Activated naive CD4-positive, alpha-beta T cell treated with Interleukin-2 at 50 U/mL for 16 hours (primary cell): ENCODE data around the gene CASP7.

ENCODE experiments used
- DNase-seq: peaks from one replicate; pipeline ENCODE4 v3.0.0-alpha.2; 2020

The CASP7 gene

DNA sequence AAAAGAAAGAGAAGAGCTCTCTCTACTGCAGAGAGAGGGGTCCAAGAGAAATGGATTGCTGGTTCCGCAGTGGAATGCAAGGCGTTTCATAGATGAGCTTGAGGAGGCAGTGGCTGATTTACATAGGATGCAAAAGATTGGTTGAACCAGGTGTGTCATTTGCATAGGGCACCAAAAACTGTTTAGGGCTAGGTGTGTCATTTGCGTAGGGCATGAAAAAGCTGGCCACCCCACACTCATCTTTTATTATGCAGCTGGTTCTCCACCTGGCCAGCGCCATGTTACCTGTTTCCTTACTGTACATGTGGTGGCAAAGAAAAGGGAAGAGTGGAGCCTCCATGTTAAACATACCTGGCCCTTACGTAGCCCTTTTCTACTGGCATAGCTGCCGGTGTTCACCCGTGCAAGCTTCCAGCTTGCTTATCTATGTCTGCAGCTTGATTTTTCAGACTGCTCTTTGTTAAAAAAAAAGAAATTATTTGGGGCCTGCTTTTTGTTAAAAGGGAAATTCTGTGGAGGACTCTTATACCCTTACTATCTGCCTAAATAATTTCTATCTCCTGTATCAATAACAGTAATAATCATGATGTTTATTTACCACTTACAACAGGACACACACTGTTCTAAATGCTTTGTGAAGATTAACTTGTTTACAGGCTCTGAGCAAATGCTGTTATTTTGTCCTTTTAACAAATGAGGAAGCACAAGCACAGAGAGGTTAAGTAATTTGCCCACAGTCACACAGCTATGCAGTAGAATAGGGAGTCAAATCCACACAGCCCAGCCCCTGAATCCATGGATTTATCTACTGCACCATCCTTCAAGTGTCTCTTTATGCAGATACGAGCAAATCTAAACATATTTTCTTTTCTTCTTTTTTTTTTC lies 33.3 kb downstream of the CASP7 start:
- DNase-seq = no peak

DNA sequence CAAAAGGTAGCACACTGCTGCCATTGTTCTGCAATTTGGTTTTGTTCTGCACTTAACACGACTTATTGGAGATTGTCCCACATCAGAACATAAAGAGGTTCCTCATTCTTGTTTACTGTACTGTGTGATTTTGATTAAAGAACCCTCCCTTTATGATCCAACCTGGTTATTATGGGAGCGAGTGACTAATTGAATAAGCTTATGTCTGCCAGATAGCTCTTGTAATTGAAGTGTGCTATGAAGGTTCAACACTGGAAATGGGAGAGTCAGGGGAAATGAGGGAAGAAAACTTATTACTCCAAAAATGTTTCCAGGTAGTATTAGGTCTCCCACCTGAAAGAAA lies 33.9 kb downstream of the CASP7 start:
- no peak for DNase-seq

DNA sequence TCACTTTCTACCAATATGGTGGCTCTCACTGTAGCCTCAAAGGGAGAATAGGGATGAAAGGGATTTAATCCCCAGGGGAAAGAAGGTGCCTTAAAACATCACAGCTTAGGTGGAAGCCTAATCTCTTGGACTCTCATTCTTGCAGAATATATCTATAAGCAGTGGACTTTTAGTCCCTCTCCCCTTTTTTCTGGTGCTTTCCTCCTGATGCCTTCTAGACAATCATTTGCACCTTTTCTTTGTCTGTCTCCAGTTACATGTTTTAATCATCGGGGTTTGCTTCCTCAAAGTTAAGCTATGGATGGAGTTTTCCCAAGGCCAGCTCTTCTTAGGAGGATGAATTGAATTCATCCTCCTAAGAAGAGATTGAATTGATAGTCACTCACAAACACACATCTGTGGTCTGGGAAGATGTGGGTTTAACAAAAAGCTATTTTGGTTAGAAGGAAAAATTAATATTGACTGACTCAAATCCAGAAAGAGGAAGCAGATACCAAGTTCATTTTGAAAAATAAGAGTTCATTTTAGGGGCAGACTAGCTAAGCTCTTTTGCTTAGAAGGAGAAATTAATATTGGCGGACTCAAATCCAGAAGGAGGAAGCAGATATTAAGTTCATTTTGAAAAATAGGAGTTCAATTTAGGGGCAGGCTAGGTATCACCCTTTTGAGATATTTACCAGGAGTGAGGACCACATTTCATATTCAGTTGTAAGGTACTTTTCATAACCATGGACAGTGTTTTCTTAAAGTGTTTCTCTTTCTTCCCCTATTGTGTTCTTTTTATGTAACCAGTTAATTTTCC lies 36.6 kb downstream of the CASP7 start:
- DNase-seq = no peak

DNA sequence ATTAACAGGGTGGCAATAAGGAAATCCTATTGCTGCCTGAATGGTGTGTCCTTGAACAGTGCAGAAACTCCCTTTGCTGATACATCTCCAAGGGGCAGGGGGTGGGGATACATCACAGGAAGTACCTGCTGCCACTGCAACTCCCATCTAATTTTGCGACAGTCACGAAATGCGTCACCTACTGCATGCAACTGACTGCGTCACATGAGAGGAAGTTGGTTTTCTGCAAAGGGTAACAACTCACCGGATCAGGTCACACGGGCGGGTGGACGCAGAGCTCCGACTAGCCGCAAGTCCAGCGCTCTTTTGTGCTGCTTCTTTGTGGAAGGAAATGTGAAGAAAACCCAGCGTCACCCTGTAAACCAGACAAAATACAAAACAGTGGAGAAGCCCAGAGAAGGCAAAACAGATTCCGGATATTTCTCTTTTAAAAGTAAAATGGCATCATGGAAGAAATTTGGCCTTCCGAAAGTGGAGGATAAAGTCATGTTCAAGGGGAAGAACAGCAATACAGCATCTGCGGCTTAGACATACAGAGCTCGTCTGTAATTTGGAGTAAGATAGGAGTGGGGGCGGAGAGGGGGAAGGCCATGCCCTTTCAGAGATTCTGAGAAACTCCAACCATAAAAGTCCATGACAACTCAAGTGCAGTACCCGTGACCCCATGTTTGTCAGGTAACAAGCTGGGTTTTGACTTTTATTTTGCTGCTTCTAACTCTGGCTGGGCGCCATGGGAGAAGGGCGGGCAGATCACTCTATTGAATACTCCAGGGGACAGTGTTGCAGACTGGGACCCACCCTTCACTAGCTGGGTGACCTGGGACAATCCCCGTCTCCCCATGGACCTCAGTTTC lies 39.5 kb downstream of the CASP7 start:
- DNase-seq = no peak

GRCh38 chr10:113720386-113720785 lies 40.7 kb downstream of the CASP7 start:
- no peak for DNase-seq

DNA sequence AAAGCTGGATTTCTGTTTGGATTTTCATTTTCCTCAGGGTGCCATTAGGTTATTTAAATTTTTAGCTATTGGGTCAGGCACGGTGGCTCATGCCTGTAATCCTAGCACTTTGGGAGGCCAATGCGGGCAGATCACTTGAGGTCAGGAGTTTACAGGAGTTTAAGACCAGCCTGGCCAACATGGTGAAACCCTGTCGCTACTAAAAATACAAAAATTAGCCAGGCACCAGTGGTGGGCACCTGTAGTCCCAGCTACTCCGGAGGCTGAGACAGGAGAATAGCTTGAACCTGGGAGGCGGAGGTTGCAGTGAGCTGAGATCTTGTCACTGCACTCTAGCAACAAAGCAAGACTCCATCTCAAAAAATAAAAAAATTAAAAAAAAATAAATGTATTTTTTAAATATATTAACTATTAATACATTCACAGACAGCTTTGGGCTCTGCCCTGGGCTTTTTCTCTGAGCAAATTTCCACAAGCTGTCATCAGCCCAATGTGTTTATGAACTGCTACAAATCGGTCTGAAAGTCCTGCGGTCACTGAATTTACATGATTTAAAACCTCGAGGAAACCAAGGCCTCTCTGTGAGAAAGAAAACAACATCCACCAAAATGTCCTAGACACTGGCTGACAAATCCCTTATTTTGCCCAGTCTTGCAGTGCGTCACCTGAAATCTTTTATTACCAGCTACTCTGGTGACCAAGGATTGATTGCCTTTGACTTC lies 52.6 kb downstream of the CASP7 start:
- no peak for DNase-seq

- no peak for DNase-seq
Observed at GRCh38 chr10:113732966-113733365, 53.3 kb downstream of the CASP7 start.

GRCh38 chr10:113733635-113734034 lies 53.9 kb downstream of the CASP7 start:
- no peak for DNase-seq

- no peak for DNase-seq
Observed at GRCh38 chr10:113735913-113736312, 56.2 kb downstream of the CASP7 start.

- no peak for DNase-seq
Observed at GRCh38 chr10:113736576-113736975, 56.9 kb downstream of the CASP7 start.

- DNase-seq = no peak
Observed at GRCh38 chr10:113739031-113739430, 59.3 kb downstream of the CASP7 start.

- no peak for DNase-seq
Observed at GRCh38 chr10:113739577-113739976, 59.9 kb downstream of the CASP7 start.

DNA sequence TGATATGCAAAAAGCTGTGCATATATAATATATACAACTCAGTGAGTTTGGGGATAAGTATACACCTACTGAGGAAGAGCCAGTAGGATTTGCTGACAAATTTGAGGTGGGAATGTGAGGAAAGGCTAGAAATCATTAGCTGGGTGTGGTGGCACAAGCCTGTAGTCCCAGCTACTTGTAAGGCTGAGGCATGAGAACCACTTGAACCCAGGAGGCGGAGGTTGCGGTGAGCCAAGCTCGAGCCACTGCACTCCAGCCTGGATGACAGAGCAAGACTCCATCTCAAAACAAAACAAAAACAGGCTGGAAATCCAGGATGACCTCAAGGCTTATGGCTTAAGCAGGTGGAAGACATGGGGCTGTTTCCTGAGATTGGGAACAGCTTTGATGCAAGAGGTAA lies 61.1 kb downstream of the CASP7 start:
- DNase-seq = no peak

- no peak for DNase-seq
Observed at GRCh38 chr10:113742466-113742865, 62.8 kb downstream of the CASP7 start.

GRCh38 chr10:113743594-113743993 lies 63.9 kb downstream of the CASP7 start:
- DNase-seq = no peak

- no peak for DNase-seq
Observed at GRCh38 chr10:113745374-113745773, 65.7 kb downstream of the CASP7 start.

GRCh38 chr10:113746217-113746957 lies 66.7 kb downstream of the CASP7 start:
- no peak for DNase-seq

DNA sequence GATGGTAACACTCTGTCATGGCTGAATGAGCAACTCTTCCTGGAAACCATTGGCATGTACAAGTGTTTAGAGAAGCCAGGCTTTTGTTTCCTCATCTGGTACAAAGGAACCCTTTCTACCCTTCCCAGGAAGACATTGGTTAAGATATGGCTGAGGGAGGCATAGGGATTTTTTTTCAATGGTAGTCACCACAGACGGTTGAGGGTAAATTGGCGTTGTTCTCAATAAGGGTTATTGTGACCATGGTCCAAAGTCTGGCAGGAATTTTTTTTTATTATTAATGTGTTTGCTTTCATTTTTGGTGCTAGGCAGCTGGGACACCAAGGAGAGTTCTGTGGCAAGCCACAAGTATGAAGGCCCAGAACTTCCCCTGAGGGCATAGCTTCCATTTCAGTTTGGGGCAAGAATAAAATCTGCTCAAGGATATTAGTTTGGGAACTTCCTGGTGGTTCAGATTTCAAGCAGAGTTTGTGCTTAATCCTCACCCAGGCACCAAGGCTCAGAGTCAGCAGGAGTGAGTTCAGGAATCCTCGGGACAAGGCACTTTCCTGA lies 71.5 kb downstream of the CASP7 start, which contains the start of gene PLEKHS1:
TSS of gene PLEKHS1 (plus strand) at position 502 of the 552 bp plus-strand sequence. CDS start 3,596 bp downstream, outside the sequence.
- no peak for DNase-seq

DNA sequence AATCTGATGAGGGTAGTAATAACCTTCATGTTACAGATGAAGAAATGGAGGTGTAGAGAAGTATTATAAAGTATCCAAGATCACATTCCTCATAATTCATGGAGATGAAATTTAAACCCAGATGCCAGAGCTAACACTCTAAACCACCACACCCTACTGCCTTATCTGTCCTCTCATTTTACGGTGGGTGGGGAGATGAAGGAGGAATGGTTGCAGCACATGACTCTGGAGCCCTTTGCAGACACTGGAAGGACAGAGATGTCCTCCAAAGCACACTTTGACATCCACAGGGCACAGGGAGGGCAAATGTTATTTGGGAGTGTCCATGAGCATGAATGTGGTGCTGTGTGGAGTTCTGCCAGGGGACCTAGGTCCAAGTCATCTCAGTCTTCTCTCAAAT lies 72.8 kb downstream of the CASP7 start:
- no peak for DNase-seq

GRCh38 chr10:113753020-113753692 lies 73.4 kb downstream of the CASP7 start:
- no peak for DNase-seq

DNA sequence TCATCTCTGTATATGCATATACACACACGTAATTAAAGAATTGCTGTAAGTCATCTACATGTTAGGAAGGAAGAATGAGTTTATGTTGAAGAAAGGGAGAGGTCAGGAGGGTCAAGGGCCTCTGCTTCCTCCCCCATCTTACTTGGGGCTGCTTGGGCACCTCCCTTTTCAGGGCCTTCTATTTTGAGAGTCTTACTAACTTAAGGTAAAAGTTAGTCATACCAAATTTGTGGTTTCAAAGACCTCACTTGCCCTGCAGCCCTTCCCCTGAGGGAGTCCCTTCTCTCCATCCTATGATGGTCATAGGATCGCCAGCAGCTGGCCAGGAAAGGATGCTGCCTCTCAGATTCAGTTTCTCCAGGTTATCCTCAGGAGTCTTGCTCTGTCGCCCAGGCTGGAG lies 74.4 kb downstream of the CASP7 start:
- no peak for DNase-seq
